ENCODE measurements around the gene C1GALT1.
"Not testable (repeated sequence)": the region's sequence is repeated elsewhere in the genome, so short reads cannot be mapped to it uniquely, and the experiment has no call there.

Gene C1GALT1

DNA sequence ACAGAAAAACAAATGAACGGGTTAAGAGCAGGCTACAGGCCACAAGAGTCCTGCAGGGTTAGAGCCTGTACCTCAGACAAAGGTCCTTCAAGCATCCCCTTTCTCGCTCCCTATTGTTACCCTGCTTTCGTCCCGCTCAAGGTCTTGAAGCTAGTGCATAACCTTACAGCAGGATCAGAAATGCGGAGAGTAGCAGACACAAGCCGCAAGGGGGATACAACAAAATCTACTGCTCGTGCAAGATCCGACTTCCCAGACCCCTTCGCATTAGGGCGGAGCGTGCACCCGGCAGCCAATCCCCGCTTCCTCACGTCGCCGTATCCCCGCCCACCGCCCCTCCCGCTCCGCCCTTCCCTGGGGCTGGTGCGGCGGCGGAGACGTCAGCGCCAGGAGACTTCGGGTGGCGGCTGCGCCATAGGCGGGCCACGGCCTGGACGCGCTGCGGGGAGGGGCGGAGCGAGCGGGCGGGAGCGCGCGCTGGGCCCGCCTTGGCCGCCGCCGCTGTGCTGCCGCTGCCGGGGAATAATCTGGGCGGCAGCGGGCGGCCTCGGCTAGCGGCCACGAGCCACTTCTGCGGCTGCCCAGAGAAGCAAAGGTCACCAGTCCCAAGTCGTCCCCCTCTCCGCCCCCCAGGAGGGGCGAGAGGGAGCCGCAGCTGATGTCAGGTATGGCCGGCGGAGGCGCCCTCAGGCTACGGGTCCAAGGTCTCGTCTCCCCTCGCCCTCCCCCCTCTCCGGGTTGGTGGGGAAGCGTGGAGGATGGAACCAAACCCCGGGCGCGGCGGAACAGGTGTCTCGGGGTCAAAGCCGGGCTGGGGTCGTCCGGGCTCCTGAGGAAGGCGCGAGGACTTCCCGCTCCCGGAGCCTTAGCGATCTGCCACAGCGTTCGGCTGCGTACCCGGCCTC, at the start of gene C1GALT1:
Gene C1GALT1, plus strand, starts transcription at position 389 of the 905 bp plus-strand sequence. CDS start 51,776 bp downstream, outside the sequence.
- H3K4me3 Mint-ChIP-seq = peak within 1 kb of the TSS; percentile 88
- CTCF ChIA-PET = interaction anchor here (0.7 to 2.6 kb wide), 12 partner anchors 12 to 493 kb away, joined by 3 to 14 read pairs (median 4); no protein-coding TSS in a partner anchor

DNA sequence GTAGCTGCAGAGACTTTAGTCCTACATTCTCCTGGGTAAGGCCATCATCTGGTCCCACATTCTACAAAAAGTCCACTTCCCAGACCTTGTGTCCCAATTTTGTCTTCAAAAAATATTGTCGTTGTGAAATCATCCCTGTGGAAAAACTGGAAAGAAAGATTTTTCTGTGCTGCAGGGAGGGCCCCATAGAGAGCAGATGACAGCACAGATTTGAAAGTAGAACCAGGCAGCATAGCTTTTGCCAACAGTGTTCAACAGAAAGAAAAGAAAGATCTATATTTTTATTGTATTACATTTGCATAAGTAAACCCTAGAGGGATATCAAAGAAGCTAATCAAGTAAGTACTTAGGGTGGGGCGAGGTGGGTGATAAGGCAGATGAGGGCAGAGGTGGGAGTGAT, 48.3 kb upstream of the C1GALT1 start:
- CTCF ChIA-PET = no interaction called here
- H3K4me3 Mint-ChIP-seq = no peak overlapping the region
- peaks cover 11% of the 10 kb centered on the region for H3K27me3 Mint-ChIP-seq
- H3K27ac Mint-ChIP-seq = no peak overlapping the region
- peaks cover 2% of the 10 kb centered on the region for H3K9me3 Mint-ChIP-seq
- no peak for DNase-seq
- peaks cover 8% of the 10 kb centered on the region for H3K4me1 Mint-ChIP-seq
- H3K36me3 Mint-ChIP-seq = no peaks in the 10 kb centered on the region

More for the DNA sequence above, at the start of gene C1GALT1:
- peak; percentile 98 for DNase-seq
- peaks cover 28% of the 10 kb centered on the region for H3K4me1 Mint-ChIP-seq
- no peaks in the 10 kb centered on the region for H3K27me3 Mint-ChIP-seq
- no peaks in the 10 kb centered on the region for H3K9me3 Mint-ChIP-seq
- peak within 1 kb of the TSS; percentile 100 for H3K27ac Mint-ChIP-seq
- peaks cover 11% of the 10 kb centered on the region for H3K36me3 Mint-ChIP-seq

DNA sequence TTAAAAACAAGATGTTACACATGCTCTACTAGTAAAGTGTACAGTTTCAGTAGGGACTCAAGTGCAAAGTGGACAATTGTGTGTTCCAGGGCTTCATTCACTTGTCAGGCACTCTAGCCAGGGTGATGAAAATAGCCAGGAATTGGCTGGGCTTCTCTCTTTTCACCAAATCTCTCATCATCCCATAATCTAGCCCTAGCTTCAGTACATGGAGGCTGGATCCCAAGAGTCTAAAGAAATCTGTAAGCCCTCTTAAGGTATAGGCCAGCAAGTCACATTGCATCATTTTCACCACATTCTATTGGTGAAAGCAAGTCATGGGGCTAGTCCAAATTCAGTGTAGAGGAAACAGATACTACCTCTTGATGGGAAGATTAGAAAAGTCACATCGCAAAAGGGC, 47.3 kb upstream of the C1GALT1 start:
- H3K4me1 Mint-ChIP-seq = peaks cover 8% of the 10 kb centered on the region
- DNase-seq = no peak
- no peak overlapping the region for H3K4me3 Mint-ChIP-seq
- peaks cover 11% of the 10 kb centered on the region for H3K27me3 Mint-ChIP-seq
- H3K36me3 Mint-ChIP-seq = no peaks in the 10 kb centered on the region
- H3K27ac Mint-ChIP-seq = no peak overlapping the region
- peaks cover 2% of the 10 kb centered on the region for H3K9me3 Mint-ChIP-seq
- CTCF ChIA-PET = no interaction called here

DNA sequence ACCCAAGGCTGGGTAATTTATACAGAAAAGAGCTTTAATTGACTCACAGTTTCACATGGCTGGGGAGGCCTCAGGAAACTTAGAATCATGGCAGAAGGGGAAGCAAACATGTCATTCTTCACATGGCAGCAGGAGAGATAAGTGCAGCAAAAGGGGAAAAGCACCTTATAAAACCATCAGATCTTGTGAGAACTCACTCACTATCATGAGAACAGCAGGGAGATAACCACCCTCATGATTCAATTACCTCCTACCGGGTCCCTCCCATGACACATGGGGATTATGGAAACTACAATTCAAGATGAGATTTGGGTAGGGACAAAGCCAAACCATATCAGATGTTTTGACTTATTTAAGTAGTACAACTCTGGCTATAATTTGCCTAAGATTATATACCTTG, 46.4 kb upstream of the C1GALT1 start:
- H3K36me3 Mint-ChIP-seq, H3K9me3 Mint-ChIP-seq, H3K4me1 Mint-ChIP-seq, DNase-seq, H3K27me3 Mint-ChIP-seq, H3K4me3 Mint-ChIP-seq, CTCF ChIA-PET, H3K27ac Mint-ChIP-seq: not testable (repeated sequence)

DNA sequence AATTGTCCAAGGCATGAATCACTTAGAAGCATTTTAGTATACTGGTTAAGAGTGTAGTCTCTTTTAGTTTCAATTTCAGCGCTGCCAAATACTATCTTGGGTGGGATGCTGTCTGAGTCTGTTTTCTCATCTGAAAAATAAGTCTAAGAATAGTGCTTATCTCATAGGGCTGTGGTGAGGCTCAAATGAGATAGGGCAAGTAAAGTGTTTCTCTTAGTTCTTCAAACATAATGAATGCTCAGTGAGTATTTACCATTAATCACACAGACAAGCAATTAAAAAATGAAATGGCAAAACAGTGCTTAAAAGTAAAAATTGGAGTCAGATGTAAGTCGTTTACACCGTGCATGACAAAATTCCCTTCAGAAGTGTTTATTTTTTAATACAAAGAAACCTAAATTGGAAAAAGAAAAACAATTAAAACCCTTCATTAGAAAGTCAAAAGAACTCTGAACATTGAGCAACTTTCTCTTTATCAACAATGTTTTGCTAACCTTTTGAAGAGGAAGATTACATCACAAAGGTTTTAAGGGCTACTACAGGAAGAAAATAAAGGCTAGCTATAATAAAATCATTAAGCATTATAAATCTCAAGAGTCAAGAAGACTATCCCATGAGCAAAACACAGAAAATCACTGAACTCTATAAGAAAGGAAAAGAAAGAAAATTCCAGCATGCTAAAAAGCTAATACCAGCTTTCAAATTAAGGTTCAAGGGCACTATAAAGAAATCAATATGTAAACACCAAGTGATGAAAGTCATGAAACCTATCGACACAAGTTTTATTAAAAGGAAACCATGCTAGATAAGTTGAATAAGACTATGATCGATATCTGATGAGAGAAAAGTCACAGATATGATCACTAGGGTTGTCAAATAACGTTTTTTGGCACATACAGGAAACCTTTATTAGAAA, 45.6 kb upstream of the C1GALT1 start:
- Mint-ChIP-seq H3K4me3 (no peak overlapping the region), H3K9me3 (peaks cover 5% of the 10 kb centered on the region), H3K36me3 (no peaks in the 10 kb centered on the region), H3K27me3 (peaks cover 4% of the 10 kb centered on the region), H3K4me1 (peaks cover 6% of the 10 kb centered on the region), H3K27ac (no peak overlapping the region)
- no peak for DNase-seq
- CTCF ChIA-PET = no interaction called here

DNA sequence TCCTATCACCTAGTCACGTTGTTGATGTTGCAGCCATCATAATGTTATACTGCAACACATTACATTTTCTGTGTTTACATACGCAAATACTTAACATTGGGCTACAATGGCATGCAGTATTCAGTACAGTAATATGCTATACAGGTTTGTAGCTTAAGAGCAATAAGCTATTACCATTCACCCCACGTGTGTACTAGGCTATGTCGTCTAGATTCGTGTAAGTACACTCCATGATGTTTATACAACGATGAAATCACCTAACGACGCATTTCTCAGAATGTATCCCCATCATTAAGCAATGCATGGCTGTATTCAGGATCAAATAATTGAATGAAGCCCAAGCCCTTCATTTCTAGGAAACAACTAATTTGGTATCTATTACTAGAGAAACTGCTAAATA, 43.4 kb upstream of the C1GALT1 start:
- H3K4me3 Mint-ChIP-seq = no peak overlapping the region
- no peak overlapping the region for H3K27ac Mint-ChIP-seq
- peaks cover 6% of the 10 kb centered on the region for H3K4me1 Mint-ChIP-seq
- peaks cover 16% of the 10 kb centered on the region for H3K9me3 Mint-ChIP-seq
- peaks cover 4% of the 10 kb centered on the region for H3K27me3 Mint-ChIP-seq
- H3K36me3 Mint-ChIP-seq = peaks cover 1% of the 10 kb centered on the region
- no peak for DNase-seq
- CTCF ChIA-PET = no interaction called here

DNA sequence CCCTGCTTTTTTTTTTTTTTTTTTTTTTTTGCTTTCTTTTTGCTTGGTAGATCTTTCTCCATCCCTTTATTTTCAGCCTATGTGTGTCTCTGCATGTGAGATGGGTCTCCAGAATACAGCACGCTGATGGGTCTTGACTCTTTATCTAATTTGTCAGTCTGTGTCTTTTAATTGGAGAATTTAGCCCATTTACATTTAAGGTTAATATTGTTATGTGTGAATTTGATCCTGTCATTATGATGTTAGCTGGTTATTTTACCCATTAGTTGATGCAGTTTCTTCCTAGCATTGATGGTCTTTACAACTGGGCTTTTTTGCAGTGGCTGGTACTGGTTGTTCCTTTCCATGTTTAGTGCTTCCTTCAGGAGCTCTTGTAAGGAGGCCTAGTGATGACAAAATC, 38.9 kb upstream of the C1GALT1 start:
- H3K4me1 Mint-ChIP-seq, H3K27ac Mint-ChIP-seq, CTCF ChIA-PET, H3K27me3 Mint-ChIP-seq, H3K4me3 Mint-ChIP-seq, DNase-seq: not testable (repeated sequence)
- Mint-ChIP-seq H3K36me3 (peaks cover 13% of the 10 kb centered on the region), H3K9me3 (peaks cover 30% of the 10 kb centered on the region)

DNA sequence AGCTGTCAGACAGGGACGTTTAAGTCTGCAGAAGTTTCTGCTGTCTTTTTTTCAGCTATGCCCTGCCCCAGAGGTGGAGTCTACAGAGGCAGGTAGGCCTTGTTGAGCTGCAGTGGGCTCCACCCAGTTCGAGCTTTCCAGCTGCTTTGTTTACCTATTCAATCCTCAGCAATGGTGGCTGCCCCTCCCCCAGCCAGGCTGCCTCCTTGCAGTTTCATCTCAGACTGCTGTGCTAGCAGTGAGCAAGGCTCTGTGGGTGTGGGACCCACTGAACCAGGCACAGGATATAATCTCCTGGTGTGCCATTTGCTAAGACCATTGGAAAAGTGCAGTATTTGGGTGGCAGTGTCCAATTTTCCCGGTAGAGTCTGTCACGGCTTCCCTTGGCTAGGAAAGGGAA, 37.2 kb upstream of the C1GALT1 start:
- peaks cover 30% of the 10 kb centered on the region for H3K9me3 Mint-ChIP-seq
- H3K4me3 Mint-ChIP-seq, H3K27me3 Mint-ChIP-seq, H3K27ac Mint-ChIP-seq, CTCF ChIA-PET, H3K4me1 Mint-ChIP-seq: not testable (repeated sequence)
- peak; percentile 22 for DNase-seq
- peaks cover 13% of the 10 kb centered on the region for H3K36me3 Mint-ChIP-seq

DNA sequence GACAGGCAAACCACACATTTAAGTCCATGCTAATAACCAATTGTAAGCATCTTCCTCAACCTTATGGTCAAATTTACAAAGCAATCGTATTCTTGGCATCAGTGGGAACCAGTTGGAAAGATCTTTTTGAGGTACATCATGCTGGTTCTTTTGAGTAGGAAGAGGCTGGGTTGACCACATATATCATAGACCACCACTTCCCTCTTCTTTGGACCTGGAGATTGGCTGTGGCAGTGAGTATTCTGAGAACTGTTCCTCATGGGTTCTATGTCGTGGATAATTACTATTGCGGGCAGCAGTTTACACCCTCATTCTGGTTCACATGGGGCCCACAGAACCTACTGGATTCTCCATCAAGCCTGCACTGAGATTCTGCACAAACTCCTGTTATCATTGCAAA, 35.5 kb upstream of the C1GALT1 start:
- CTCF ChIA-PET = no interaction called here
- H3K27me3 Mint-ChIP-seq = peaks cover 4% of the 10 kb centered on the region
- peaks cover 13% of the 10 kb centered on the region for H3K36me3 Mint-ChIP-seq
- H3K27ac Mint-ChIP-seq = no peak overlapping the region
- H3K4me1 Mint-ChIP-seq = peaks cover 12% of the 10 kb centered on the region
- peaks cover 28% of the 10 kb centered on the region for H3K9me3 Mint-ChIP-seq
- DNase-seq = no peak
- no peak overlapping the region for H3K4me3 Mint-ChIP-seq

DNA sequence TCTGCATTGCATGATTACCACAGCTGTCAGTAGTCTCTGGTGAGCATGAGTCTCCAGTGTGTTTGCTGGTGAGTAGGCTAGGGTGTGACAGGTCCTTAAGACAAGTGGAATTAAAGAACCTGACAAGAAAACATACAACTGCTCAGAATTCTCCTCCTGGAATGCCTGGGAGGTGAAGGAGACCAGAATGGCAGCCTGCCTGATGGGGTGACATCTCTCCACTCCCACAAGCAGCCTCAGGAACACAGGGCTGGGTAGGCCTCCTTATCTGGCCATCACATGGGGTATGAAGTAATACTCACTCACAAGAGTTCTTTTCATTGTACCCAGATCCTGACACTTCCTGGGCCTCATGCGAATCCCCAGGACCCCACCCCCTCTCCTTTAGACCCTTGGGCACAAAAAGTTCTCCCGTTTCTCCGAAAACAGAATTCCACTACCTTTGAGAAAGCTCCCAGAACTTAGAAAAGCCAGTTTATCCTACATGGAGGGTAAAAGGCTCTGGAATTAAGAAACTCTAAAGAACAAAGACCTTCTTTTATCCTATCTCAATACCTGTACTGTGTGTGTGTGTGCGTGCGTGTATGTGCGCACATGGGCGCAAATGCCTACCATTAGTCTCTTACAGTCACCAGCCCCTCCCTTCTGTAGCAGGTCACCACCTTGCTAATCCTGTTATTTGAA, 33.4 kb upstream of the C1GALT1 start:
- H3K9me3 Mint-ChIP-seq = peaks cover 27% of the 10 kb centered on the region
- CTCF ChIA-PET = no interaction called here

DNA sequence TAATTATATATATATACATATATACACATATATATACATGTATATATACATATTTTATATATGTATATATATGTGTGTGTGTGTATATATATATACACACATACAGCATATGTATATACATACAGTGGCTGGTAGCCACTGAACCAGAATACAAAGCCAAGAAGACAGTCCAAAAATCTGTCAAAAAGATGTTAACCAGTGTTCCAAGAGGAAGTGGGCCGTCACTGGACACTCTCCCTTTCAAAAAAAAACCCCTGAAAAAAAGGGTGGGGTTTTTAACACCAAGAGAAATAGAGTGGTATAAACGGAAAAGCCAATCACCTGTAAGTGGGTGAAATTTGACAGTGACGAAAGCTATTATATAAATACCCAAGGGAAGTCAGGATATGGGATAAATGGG, 31.1 kb upstream of the C1GALT1 start:
- DNase-seq = no peak
- Mint-ChIP-seq H3K4me3 (no peak overlapping the region), H3K4me1 (peaks cover 24% of the 10 kb centered on the region), H3K27me3 (no peaks in the 10 kb centered on the region), H3K27ac (no peak overlapping the region), H3K9me3 (peaks cover 29% of the 10 kb centered on the region), H3K36me3 (peaks cover 29% of the 10 kb centered on the region)
- CTCF ChIA-PET = no interaction called here

More for the DNA sequence above, 33.4 kb upstream of the C1GALT1 start:
- DNase-seq = no peak
- H3K4me1 Mint-ChIP-seq = peaks cover 18% of the 10 kb centered on the region
- H3K27me3 Mint-ChIP-seq = peaks cover 4% of the 10 kb centered on the region
- H3K27ac Mint-ChIP-seq = no peak overlapping the region
- peaks cover 18% of the 10 kb centered on the region for H3K36me3 Mint-ChIP-seq
- H3K4me3 Mint-ChIP-seq = no peak overlapping the region

DNA sequence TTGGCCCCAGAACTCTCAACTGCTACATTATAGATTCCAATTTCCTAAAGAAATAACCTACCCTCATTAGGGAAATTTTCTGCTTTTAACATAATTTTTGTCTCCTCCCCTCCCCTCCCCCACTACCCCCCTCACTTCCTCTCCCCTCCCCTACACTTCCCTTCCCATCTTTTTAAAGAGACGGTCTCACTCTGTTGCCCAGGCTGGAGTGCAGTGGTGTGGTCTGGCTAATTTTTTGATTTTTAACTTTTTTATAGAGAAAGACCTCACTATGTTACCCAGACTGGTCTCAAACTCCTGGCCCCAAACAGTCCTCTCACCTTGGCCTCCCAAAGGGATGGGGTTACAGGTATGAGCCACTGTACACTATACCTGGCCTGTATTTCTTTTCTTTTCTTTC, 30.5 kb upstream of the C1GALT1 start:
- peaks cover 29% of the 10 kb centered on the region for H3K9me3 Mint-ChIP-seq
- no peak overlapping the region for H3K4me3 Mint-ChIP-seq
- peaks cover 29% of the 10 kb centered on the region for H3K36me3 Mint-ChIP-seq
- no peak for DNase-seq
- H3K27ac Mint-ChIP-seq = no peak overlapping the region
- no peaks in the 10 kb centered on the region for H3K27me3 Mint-ChIP-seq
- H3K4me1 Mint-ChIP-seq = peaks cover 29% of the 10 kb centered on the region
- CTCF ChIA-PET = no interaction called here

DNA sequence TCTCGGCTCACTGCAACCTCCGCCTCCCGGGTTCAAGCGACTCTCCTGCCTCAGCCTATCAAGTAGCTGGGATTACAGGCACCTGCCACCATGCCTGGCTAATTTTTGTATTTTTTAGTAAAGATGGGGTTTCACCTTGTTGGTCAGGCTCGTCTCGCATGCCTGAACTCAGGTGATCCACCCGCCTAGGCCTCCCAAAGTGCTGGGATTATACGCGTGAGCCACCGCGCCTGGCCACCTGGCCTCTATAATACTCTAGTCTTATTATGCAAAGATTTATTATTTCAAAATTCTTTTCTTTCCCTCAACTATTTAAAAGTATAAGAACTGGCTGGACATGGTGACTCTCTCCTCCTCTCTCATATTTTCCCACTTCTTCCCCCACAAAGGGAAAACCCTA, 30.0 kb upstream of the C1GALT1 start:
- Mint-ChIP-seq H3K4me1 (peaks cover 34% of the 10 kb centered on the region), H3K9me3 (peaks cover 29% of the 10 kb centered on the region), H3K36me3 (peaks cover 26% of the 10 kb centered on the region), H3K27ac (no peak overlapping the region), H3K4me3 (no peak overlapping the region), H3K27me3 (no peaks in the 10 kb centered on the region)
- CTCF ChIA-PET = no interaction called here
- no peak for DNase-seq

DNA sequence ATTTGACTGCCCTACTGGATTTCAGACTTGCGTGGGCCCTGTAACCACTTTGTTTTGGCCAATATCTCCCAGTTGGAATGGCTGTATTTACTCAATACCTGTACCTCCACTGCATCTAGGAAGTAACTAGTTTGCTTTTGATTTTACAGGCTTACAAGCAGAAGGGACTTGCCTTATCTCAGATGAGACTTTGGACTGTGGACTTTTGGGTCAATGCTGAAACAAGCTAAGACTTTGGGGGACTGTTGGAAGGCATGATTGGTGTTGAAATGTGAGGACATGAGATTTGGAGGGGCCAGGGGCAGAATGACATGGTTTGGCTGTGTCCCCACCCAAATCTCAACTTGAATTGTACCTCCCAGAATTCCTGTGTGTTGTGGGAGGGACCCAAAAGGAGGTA, 28.0 kb upstream of the C1GALT1 start:
- CTCF ChIA-PET = interaction anchor here (1.9 kb wide), 1 partner anchor 28 kb away, joined by 4 read pairs; the partner anchor contains the start of gene C1GALT1
- peaks cover 27% of the 10 kb centered on the region for H3K36me3 Mint-ChIP-seq

More for the DNA sequence above, 28.0 kb upstream of the C1GALT1 start:
- H3K27me3 Mint-ChIP-seq, H3K27ac Mint-ChIP-seq, H3K4me3 Mint-ChIP-seq, DNase-seq: not testable (repeated sequence)
- Mint-ChIP-seq H3K9me3 (peaks cover 24% of the 10 kb centered on the region), H3K4me1 (peaks cover 46% of the 10 kb centered on the region)
